Upper lobe of right lung (tissue), 1 donor: Measurements from ENCODE around the gene RAC3. TPM values are rescaled to one million over a fixed set of nuclear protein-coding genes. Genes with fewer than 3 reads are reported as not detected.

ENCODE experiments used
- ATAC-seq: fragments of 200-7000 bp; cut with Tn5 transposase; one replicate; pipeline ENCODE4 v1.9.1; 2020; ENCODE audit warnings: mild to moderate bottlenecking, moderate library complexity
- DNase-seq: peaks from one replicate; pipeline ENCODE4 v3.0.0-alpha.2; 2020
- H3K27ac ChIP-seq: fragments of 200-600 bp; one replicate; pipeline ENCODE4 v1.8.0; 2022
- H3K27me3 ChIP-seq: fragments of 200-600 bp; one replicate; pipeline ENCODE4 v1.8.0; 2022; ENCODE audit warnings: mild to moderate bottlenecking
- H3K36me3 ChIP-seq: fragments of 200-600 bp; one replicate; pipeline ENCODE4 v1.8.0; 2022
- H3K4me1 ChIP-seq: fragments of 200-600 bp; one replicate; pipeline ENCODE4 v1.8.0; 2022
- H3K4me3 ChIP-seq: fragments of 200-600 bp; one replicate; pipeline ENCODE4 v1.8.0; 2022; ENCODE audit warnings: mild to moderate bottlenecking
- H3K9me3 ChIP-seq: fragments of 200-600 bp; one replicate; pipeline ENCODE4 v1.8.0; 2022
- CTCF ChIP-seq: fragments of 200-600 bp; IDR thresholded peaks from one replicate; pipeline ENCODE4 v1.8.0; 2022; ENCODE audit warnings: antibody characterized with exemption
- intact Hi-C: fragments of 100-400 bp; cut with DNase I; formaldehyde crosslinking; loops from one replicate; pipeline ENCODE4 v1.11.0; 2022
- total RNA-seq: library from RNA; stranded (reverse); fragmentation: NEBNext Ultra II Directional; extraction: Animal tissue kit (Norgen Biotek cat#: 25700); gene quantifications from one replicate; pipeline ENCODE4 v1.2.1, GENCODE V29; 2021
- donor health status: DM: no; HTN: yes; CAD: no; lungs with severe emphysema.

RAC3 gene
- total RNA-seq, 1 donor from 2014 or later = 3.4 TPM

- Histone ChIP-seq H3K9me3 (no peaks in the 10 kb centered on the region), H3K36me3 (no peaks in the 10 kb centered on the region), H3K27me3 (no peaks in the 10 kb centered on the region), H3K4me1 (no peaks in the 10 kb centered on the region), H3K27ac (no peak overlapping the region), H3K4me3 (no peak overlapping the region)
- intact Hi-C loops = no loop called here
- ATAC-seq = no peak
- TF ChIP-seq CTCF = no peak
- no peak for DNase-seq
Observed at GRCh38 chr17:82006468-82007227, 24.8 kb upstream of the RAC3 start.

- no peaks in the 10 kb centered on the region for H3K4me1 ChIP-seq
- no peak overlapping the region for H3K4me3 ChIP-seq
- no peaks in the 10 kb centered on the region for H3K36me3 ChIP-seq
- ATAC-seq (no peak), DNase-seq (no peak)
- intact Hi-C loops = no loop called here
- no peak for TF ChIP-seq CTCF
- H3K27ac ChIP-seq = no peak overlapping the region
- H3K27me3 ChIP-seq = no peaks in the 10 kb centered on the region
- H3K9me3 ChIP-seq = no peaks in the 10 kb centered on the region
Observed at GRCh38 chr17:82007228-82007494, 24.3 kb upstream of the RAC3 start.

- Histone ChIP-seq H3K27ac (no peak overlapping the region), H3K4me1 (peaks cover 3% of the 10 kb centered on the region), H3K27me3 (no peaks in the 10 kb centered on the region)
Observed at GRCh38 chr17:82007495-82008257, 23.8 kb upstream of the RAC3 start.

GRCh38 chr17:82008258-82008940 is 23.1 kb upstream of the RAC3 start:
- no peaks in the 10 kb centered on the region for H3K9me3 ChIP-seq
- no peak for TF ChIP-seq CTCF
- no peaks in the 10 kb centered on the region for H3K27me3 ChIP-seq
- no peak overlapping the region for H3K27ac ChIP-seq
- ATAC-seq (no peak), DNase-seq (no peak)
- intact Hi-C loops = no loop called here
- H3K36me3 ChIP-seq = no peaks in the 10 kb centered on the region
- no peak overlapping the region for H3K4me3 ChIP-seq
- H3K4me1 ChIP-seq = peaks cover 3% of the 10 kb centered on the region

More at GRCh38 chr17:82007495-82008257, 23.8 kb upstream of the RAC3 start:
- ATAC-seq (no peak), DNase-seq (no peak)
- intact Hi-C loops = no loop called here
- Histone ChIP-seq H3K4me3 (no peak overlapping the region), H3K9me3 (no peaks in the 10 kb centered on the region), H3K36me3 (no peaks in the 10 kb centered on the region)
- TF ChIP-seq CTCF = no peak

- DNase-seq (no peak), ATAC-seq (no peak)
- H3K4me3 ChIP-seq = no peak overlapping the region
- H3K4me1 ChIP-seq = peaks cover 3% of the 10 kb centered on the region
- H3K27ac ChIP-seq = no peak overlapping the region
- H3K36me3 ChIP-seq = no peaks in the 10 kb centered on the region
- no peak for TF ChIP-seq CTCF
- H3K9me3 ChIP-seq = no peaks in the 10 kb centered on the region
- H3K27me3 ChIP-seq = no peaks in the 10 kb centered on the region
- intact Hi-C loops = no loop called here
Observed at GRCh38 chr17:82008941-82009405, 22.5 kb upstream of the RAC3 start.
